Ishikawa (cell line): ENCODE data around the gene EDEM1.

Experiments used
- CEBPB ChIP-seq: IDR thresholded peaks from 2 replicates; pipeline ENCODE4 v1.6.1; 2012
- CREB1 ChIP-seq: IDR thresholded peaks from 2 replicates; pipeline ENCODE4 v1.6.1; 2012; ENCODE audit warnings: low read depth
- FOXM1 ChIP-seq: IDR thresholded peaks from 2 replicates; pipeline ENCODE4 v1.6.1; 2012; ENCODE audit warnings: low read depth, borderline replicate concordance

- TF ChIP-seq FOXM1: no peak
- TF ChIP-seq CREB1: no peak
- TF ChIP-seq CEBPB: no peak
Observed at GRCh38 chr3:5144316-5144994, 43.1 kb upstream of the EDEM1 start.
